IPS-18c (cell line): ENCODE data around the gene TLR1.

Experiments used
- H3K4me3 ChIP-seq: 2 replicates; pipeline ENCODE4 v1.7.0; 2013; ENCODE audit warnings: low read depth, mild to moderate bottlenecking, low read length, moderate library complexity; ENCODE audit not compliant: insufficient read depth
- H3K9me3 ChIP-seq: one replicate; pipeline ENCODE4 v1.6.1; 2013; ENCODE audit warnings: mild to moderate bottlenecking, low read length, moderate library complexity; ENCODE audit not compliant: control insufficient read depth, insufficient read depth

TLR1 gene

DNA sequence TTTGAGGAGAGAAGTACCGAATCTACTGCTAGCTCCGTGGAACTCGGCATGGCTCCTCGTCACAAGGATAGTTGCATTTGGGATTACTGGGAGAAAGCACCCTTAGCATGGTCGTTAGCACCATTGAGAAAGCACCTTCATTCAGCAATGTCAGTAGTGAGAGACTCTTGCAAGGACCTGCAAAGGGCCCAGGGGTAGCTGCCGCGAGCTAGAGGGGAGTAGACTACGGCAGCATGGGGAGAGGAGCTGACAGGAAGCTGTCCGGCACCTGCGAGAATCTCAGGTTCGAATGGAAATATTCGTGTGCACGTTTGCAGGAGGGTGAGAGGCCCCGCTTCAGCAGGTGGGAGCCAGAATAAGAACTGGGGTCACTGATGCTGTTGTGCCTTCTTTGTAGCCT lies 42.0 kb downstream of the TLR1 start:
- H3K4me3 ChIP-seq = no peak overlapping the region
- peaks cover 2% of the 10 kb centered on the region for H3K9me3 ChIP-seq

DNA sequence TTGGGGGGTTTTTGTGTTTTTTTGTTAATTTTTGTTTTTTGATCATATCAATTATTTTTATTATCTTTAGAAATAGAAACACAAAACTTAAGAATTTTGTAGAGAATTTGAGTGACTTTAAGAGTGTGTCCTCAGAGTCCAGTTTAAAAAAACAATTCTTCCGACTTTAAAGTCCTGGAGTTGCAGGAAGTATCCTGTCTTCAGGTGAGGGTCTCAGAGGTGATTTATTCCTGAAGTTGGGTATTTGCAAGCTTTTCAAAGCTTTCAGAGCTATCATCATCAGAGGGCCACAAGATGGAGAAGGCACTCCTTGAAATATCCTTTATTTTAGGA lies 44.8 kb downstream of the TLR1 start:
- Histone ChIP-seq H3K4me3 (no peak overlapping the region), H3K9me3 (peaks cover 2% of the 10 kb centered on the region)

GRCh38 chr4:38759113-38759789 lies 45.3 kb downstream of the TLR1 start:
- Histone ChIP-seq H3K4me3 (no peak overlapping the region), H3K9me3 (peaks cover 2% of the 10 kb centered on the region)

DNA sequence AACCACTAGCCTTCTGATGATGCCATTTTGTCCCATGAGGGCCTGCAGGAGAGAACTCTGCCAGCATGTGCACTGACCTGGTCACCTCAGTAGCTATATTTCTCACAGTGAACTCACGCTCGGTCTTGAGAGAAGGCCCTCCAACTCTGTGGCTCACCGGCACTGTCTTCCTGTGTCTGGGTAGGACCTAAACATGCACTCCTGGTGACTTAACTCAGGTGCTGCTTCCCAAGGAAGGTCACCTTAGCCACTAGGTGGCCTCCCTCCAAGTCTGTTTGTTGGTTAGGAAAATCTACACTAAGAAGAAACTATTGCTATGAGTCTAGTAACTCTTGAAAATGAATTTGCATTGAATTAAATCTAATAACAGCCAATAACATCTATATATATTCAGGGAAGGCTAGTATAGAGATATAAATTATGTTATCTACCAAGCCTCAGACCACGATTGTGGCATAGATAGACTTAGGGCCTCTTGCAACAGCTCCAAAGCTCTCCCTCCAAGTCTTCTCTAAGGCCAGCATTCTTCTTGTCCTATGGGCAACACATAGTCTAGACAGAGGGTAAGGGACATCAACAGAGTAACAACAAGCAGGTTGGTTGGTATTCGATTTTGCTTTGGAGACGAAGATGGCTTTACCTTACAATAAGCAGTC lies 46.5 kb downstream of the TLR1 start:
- Histone ChIP-seq H3K4me3 (no peak overlapping the region), H3K9me3 (peaks cover 2% of the 10 kb centered on the region)

GRCh38 chr4:38752941-38753806 lies 51.4 kb downstream of the TLR1 start:
- H3K4me3 ChIP-seq = no peak overlapping the region
- H3K9me3 ChIP-seq = no peaks in the 10 kb centered on the region

GRCh38 chr4:38752372-38752940 lies 52.1 kb downstream of the TLR1 start:
- no peak overlapping the region for H3K4me3 ChIP-seq
- no peaks in the 10 kb centered on the region for H3K9me3 ChIP-seq

- Histone ChIP-seq H3K9me3 (no peaks in the 10 kb centered on the region), H3K4me3 (no peak overlapping the region)
Observed at GRCh38 chr4:38751341-38752010, 53.1 kb downstream of the TLR1 start.

DNA sequence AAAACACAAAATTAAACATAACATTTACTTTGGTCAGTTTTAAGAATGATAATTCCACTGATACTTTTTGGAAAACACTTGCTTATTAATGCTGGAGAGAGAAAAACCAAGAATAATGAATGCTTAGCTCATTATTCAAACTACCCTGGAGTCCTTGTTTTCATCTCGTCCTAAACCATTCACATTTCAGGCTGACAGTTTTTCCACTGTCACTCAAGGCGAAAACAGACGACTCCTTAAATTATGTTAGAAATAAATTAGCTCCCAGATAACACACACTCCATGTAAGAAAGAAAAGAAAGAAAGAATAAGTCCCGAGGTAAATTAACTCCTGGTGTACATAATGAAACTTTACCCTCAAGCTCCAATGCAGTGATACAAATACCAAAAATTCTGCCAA lies 55.3 kb downstream of the TLR1 start:
- Histone ChIP-seq H3K9me3 (no peaks in the 10 kb centered on the region), H3K4me3 (no peak overlapping the region)

- H3K9me3 ChIP-seq = no peaks in the 10 kb centered on the region
- no peak overlapping the region for H3K4me3 ChIP-seq
Observed at GRCh38 chr4:38747629-38748028, 57.0 kb downstream of the TLR1 start.
